Epithelial cell of esophagus (primary cell): Measurements from ENCODE around the gene LSG1.

ENCODE experiments used
- DNase-seq: peaks from one replicate; pipeline ENCODE4 v3.0.0; 2010; ENCODE audit warnings: low read depth
- H3K4me3 ChIP-seq: 2 replicates; pipeline ENCODE4 v1.5.1; 2011; ENCODE audit warnings: mild to moderate bottlenecking, low read length, control low read depth
- TF ChIP-seq, protein P1 (sequence below): IDR thresholded peaks from 2 replicates; pipeline ENCODE4 v1.5.1; 2011; ENCODE audit warnings: low read depth, mild to moderate bottlenecking, low read length, control low read depth, inconsistent platforms; ENCODE audit not compliant: insufficient read depth; ENCODE audit errors: missing control alignments

Gene LSG1

DNA sequence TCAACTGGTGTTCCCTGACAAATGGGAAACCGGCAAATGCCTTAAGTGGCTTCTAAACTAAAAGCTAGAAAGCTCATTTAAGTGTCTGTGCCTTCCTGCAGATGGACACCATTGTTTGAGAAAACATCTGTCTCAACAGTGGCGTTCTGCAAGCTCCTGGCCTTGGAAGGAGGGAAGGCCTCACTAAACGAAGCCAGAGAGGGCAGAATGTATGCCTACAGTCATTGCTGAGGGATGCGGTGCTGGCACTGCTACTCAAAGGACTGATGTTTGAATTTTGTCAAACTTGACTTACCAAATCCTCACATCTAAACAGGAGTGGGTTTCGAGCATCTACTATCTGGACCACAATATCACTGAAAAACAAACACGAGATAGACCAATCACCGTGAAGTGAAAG, 12.2 kb downstream of the LSG1 start:
- TF ChIP-seq, protein P1, sequence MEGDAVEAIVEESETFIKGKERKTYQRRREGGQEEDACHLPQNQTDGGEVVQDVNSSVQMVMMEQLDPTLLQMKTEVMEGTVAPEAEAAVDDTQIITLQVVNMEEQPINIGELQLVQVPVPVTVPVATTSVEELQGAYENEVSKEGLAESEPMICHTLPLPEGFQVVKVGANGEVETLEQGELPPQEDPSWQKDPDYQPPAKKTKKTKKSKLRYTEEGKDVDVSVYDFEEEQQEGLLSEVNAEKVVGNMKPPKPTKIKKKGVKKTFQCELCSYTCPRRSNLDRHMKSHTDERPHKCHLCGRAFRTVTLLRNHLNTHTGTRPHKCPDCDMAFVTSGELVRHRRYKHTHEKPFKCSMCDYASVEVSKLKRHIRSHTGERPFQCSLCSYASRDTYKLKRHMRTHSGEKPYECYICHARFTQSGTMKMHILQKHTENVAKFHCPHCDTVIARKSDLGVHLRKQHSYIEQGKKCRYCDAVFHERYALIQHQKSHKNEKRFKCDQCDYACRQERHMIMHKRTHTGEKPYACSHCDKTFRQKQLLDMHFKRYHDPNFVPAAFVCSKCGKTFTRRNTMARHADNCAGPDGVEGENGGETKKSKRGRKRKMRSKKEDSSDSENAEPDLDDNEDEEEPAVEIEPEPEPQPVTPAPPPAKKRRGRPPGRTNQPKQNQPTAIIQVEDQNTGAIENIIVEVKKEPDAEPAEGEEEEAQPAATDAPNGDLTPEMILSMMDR, result no peak
- DNase-seq, result no peak
- no peak overlapping the region for H3K4me3 ChIP-seq

DNA sequence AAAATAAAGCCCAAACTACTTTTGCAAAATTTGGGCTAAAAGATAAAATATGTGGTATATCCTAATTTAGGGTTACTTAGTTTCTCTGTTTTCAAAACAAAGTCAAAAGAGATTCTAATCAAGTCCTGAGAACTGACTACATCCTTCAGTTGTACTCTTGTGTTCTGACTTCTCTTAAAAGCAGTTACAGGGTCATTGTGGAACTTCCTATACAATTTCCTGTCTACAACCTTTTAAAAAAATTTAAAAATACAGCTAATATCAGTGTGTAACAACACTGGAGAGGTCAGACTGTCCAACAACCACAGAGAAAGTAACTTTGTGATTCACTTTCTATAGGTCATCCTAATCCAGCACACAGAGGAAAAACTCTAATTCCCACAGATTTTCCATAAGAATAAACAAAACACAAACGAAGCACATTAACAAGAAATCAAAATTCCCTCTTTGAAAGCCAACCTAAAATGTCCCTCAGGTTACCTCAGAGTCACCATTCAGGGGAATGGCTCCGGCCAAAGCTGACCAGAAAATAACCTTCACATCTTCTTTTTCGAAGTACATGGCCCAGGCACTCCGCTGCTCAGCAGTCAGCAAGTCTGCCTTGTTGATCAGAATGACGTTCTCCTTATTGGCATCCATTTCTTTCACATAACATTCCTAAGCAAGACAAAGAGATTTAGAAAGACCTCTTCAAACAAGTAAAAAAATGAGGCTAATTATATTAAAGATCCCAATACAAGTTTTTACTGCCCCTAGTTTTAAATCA, 13.3 kb downstream of the LSG1 start:
- no peak for DNase-seq
- no peak overlapping the region for H3K4me3 ChIP-seq
- TF ChIP-seq, protein P1, result no peak

DNA sequence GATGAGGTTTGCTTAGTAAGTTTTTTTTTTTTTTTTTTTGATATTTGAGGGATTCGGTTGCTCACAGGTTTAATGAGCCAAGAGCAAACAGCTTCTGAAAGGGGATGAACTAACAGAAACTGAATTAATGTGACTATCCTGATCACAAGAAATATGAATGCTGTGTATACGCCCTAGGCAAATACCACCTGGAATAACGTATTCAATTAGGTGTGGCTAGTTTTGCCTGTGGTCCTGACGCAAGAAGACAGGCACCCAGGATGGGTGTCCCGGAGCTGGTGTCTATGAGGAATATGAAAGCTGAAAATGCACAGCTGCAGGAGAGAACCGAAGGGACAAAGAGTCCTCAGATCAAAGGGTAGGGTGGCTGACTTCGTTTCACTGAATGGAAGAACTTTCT, 14.6 kb downstream of the LSG1 start:
- no peak overlapping the region for H3K4me3 ChIP-seq
- DNase-seq, result no peak
- TF ChIP-seq, protein P1, result no peak

DNA sequence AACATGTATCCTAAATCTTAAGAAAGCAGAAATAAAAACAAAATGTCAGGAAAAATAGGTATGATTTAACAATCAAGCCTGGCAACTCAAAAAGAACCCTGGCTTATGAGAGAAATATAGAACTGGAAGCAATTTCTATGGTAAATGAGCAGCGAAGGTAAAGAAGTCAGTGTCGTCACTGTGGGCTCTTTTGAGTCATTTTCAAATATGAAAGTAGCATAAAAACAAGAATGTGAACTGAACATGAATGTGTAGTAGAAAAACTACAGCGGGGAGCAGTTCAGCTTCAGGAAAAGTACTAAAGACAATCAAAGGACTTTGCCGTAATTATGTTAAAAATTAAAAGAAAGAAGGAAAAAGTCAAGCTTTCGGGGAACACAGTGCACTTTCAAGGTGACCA, 17.5 kb downstream of the LSG1 start:
- TF ChIP-seq, protein P1, result no peak
- no peak for DNase-seq
- H3K4me3 ChIP-seq, result no peak overlapping the region

DNA sequence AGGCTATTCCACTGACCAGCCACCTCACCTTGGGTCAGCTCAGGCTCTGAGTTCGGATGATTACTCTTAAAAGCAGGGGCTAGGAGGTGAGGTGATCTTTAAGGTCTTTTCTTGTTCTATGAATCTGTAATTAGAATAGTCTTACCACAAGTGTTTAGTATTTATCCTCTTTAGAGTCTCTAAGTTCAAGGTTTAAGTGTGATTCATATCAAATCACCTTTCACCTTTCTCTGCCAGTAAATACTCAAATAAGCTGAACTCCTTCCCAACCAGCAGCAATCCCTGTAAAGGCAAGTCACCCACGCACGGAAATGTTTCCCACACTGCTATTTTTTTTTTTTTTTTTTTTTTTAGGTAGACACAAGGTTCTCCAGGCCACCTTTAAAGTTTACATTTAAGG, 24.2 kb downstream of the LSG1 start:
- H3K4me3 ChIP-seq, result no peak overlapping the region
- DNase-seq, result no peak
- TF ChIP-seq, protein P1, result no peak

DNA sequence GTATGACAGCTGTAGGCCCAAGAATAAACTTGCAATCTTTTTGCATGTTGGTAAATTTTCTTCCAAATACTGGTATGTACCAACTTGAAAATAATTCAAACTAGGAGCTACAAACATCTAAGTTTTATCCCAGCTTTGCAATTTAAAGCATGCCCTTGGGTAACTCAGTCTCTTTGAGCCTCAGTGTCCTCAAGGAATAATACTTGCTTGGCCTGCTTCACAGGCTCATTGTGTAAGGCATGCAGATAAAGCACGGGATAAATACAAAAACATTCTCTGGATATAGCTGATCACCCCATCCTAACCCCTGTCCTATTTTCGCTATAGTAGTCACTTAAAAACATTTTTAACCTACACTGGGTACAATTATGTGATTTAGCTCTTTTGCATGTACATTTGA, 29.2 kb downstream of the LSG1 start:
- DNase-seq, result no peak
- TF ChIP-seq, protein P1, result no peak

DNA sequence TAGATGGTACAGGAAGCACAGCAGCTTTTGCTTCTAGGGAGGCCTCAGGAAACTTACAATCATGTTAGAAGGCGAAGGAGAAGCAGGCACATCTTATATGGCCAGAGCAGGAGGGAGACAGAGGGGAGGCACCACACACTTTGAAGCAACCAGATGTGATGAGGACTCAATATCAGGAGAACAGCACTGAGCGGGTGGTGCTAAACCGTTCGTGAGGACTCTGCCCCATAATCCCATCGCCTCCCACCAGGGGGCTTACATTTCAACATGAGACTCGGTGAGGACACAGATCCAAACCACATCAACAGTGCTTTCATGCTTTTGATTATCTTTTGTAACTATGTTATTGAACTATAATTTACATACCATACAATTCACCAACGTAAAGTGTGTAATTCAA, 31.2 kb downstream of the LSG1 start:
- DNase-seq, result no peak
- H3K4me3 ChIP-seq, result no peak overlapping the region
- TF ChIP-seq, protein P1, result peak; percentile 15

More for the DNA sequence above, 29.2 kb downstream of the LSG1 start:
- H3K4me3 ChIP-seq, result no peak overlapping the region
